Measurements from ENCODE around the gene CFAP221.
"Not testable (repeated sequence)": the region's sequence is repeated elsewhere in the genome, so short reads cannot be mapped to it uniquely, and the experiment has no call there.

Gene CFAP221

GRCh38 chr2:119618725-119619124, 74.5 kb downstream of the CFAP221 start:
- not testable (repeated sequence) for H3K4me3 ChIP-seq (ENCODE audit: low read length); H3K9ac ChIP-seq (ENCODE audit: low read length); H3K4me1 ChIP-seq (ENCODE audit: control insufficient read depth, low read depth, low read length); H3K36me3 ChIP-seq (ENCODE audit: control insufficient read depth, low read depth, low read length); H3K9me3 ChIP-seq (ENCODE audit: control insufficient read depth, low read depth, low read length); H3K27me3 ChIP-seq (ENCODE audit: control insufficient read depth, insufficient read depth, low read length); H3K27ac ChIP-seq (ENCODE audit: low read length)

- no peak overlapping the region for H3K4me3 ChIP-seq (ENCODE audit: low read length)
- H3K36me3 ChIP-seq (ENCODE audit: control insufficient read depth, low read depth, low read length), result no peaks in the 10 kb centered on the region
- H3K27me3 ChIP-seq (ENCODE audit: control insufficient read depth, insufficient read depth, low read length), result no peaks in the 10 kb centered on the region
- no peak overlapping the region for H3K9ac ChIP-seq (ENCODE audit: low read length)
- H3K4me1 ChIP-seq (ENCODE audit: control insufficient read depth, low read depth, low read length), result no peaks in the 10 kb centered on the region
- H3K27ac ChIP-seq (ENCODE audit: low read length), result no peak overlapping the region
- no peaks in the 10 kb centered on the region for H3K9me3 ChIP-seq (ENCODE audit: control insufficient read depth, low read depth, low read length)
Observed at GRCh38 chr2:119625226-119625625, 81.0 kb downstream of the CFAP221 start.

- H3K27ac ChIP-seq (ENCODE audit: low read length), result no peak overlapping the region
- no peaks in the 10 kb centered on the region for H3K4me1 ChIP-seq (ENCODE audit: control insufficient read depth, low read depth, low read length)
- H3K9ac ChIP-seq (ENCODE audit: low read length), result no peak overlapping the region
- H3K4me3 ChIP-seq (ENCODE audit: low read length), result no peak overlapping the region
- no peaks in the 10 kb centered on the region for H3K36me3 ChIP-seq (ENCODE audit: control insufficient read depth, low read depth, low read length)
- no peaks in the 10 kb centered on the region for H3K27me3 ChIP-seq (ENCODE audit: control insufficient read depth, insufficient read depth, low read length)
- H3K9me3 ChIP-seq (ENCODE audit: control insufficient read depth, low read depth, low read length), result no peaks in the 10 kb centered on the region
Observed at GRCh38 chr2:119629323-119629825, 85.1 kb downstream of the CFAP221 start.

- no peak overlapping the region for H3K27ac ChIP-seq (ENCODE audit: low read length)
- H3K27me3 ChIP-seq (ENCODE audit: control insufficient read depth, insufficient read depth, low read length), result no peaks in the 10 kb centered on the region
- H3K9ac ChIP-seq (ENCODE audit: low read length), result no peak overlapping the region
- no peak overlapping the region for H3K4me3 ChIP-seq (ENCODE audit: low read length)
- no peaks in the 10 kb centered on the region for H3K36me3 ChIP-seq (ENCODE audit: control insufficient read depth, low read depth, low read length)
- no peaks in the 10 kb centered on the region for H3K9me3 ChIP-seq (ENCODE audit: control insufficient read depth, low read depth, low read length)
- no peaks in the 10 kb centered on the region for H3K4me1 ChIP-seq (ENCODE audit: control insufficient read depth, low read depth, low read length)
Observed at GRCh38 chr2:119630121-119630520, 85.9 kb downstream of the CFAP221 start.

GRCh38 chr2:119637371-119637770, 93.1 kb downstream of the CFAP221 start:
- H3K27ac ChIP-seq (ENCODE audit: low read length), result no peak overlapping the region
- peaks cover 8% of the 10 kb centered on the region for H3K4me1 ChIP-seq (ENCODE audit: control insufficient read depth, low read depth, low read length)
- H3K4me3 ChIP-seq (ENCODE audit: low read length), result no peak overlapping the region
- H3K36me3 ChIP-seq (ENCODE audit: control insufficient read depth, low read depth, low read length), result no peaks in the 10 kb centered on the region
- no peak overlapping the region for H3K9ac ChIP-seq (ENCODE audit: low read length)
- H3K27me3 ChIP-seq (ENCODE audit: control insufficient read depth, insufficient read depth, low read length), result no peaks in the 10 kb centered on the region
- no peaks in the 10 kb centered on the region for H3K9me3 ChIP-seq (ENCODE audit: control insufficient read depth, low read depth, low read length)

GRCh38 chr2:119638246-119638645, 94.0 kb downstream of the CFAP221 start:
- H3K9me3 ChIP-seq (ENCODE audit: control insufficient read depth, low read depth, low read length), result no peaks in the 10 kb centered on the region
- H3K4me3 ChIP-seq (ENCODE audit: low read length), result no peak overlapping the region
- H3K27ac ChIP-seq (ENCODE audit: low read length), result no peak overlapping the region
- no peaks in the 10 kb centered on the region for H3K36me3 ChIP-seq (ENCODE audit: control insufficient read depth, low read depth, low read length)
- peaks cover 8% of the 10 kb centered on the region for H3K4me1 ChIP-seq (ENCODE audit: control insufficient read depth, low read depth, low read length)
- H3K27me3 ChIP-seq (ENCODE audit: control insufficient read depth, insufficient read depth, low read length), result no peaks in the 10 kb centered on the region
- no peak overlapping the region for H3K9ac ChIP-seq (ENCODE audit: low read length)

GRCh38 chr2:119638685-119639554, 94.7 kb downstream of the CFAP221 start:
- H3K9me3 ChIP-seq (ENCODE audit: control insufficient read depth, low read depth, low read length), result no peaks in the 10 kb centered on the region
- H3K27ac ChIP-seq (ENCODE audit: low read length), result no peak overlapping the region
- H3K36me3 ChIP-seq (ENCODE audit: control insufficient read depth, low read depth, low read length), result no peaks in the 10 kb centered on the region
- no peaks in the 10 kb centered on the region for H3K27me3 ChIP-seq (ENCODE audit: control insufficient read depth, insufficient read depth, low read length)
- H3K9ac ChIP-seq (ENCODE audit: low read length), result no peak overlapping the region
- H3K4me1 ChIP-seq (ENCODE audit: control insufficient read depth, low read depth, low read length), result peaks cover 8% of the 10 kb centered on the region
- H3K4me3 ChIP-seq (ENCODE audit: low read length), result no peak overlapping the region

- Histone ChIP-seq H3K27ac (ENCODE audit: low read length) (no peak overlapping the region), H3K4me1 (ENCODE audit: control insufficient read depth, low read depth, low read length) (peaks cover 8% of the 10 kb centered on the region), H3K36me3 (ENCODE audit: control insufficient read depth, low read depth, low read length) (no peaks in the 10 kb centered on the region), H3K9ac (ENCODE audit: low read length) (no peak overlapping the region), H3K27me3 (ENCODE audit: control insufficient read depth, insufficient read depth, low read length) (no peaks in the 10 kb centered on the region), H3K9me3 (ENCODE audit: control insufficient read depth, low read depth, low read length) (no peaks in the 10 kb centered on the region), H3K4me3 (ENCODE audit: low read length) (no peak overlapping the region)
Observed at GRCh38 chr2:119641562-119642258, 97.5 kb downstream of the CFAP221 start.

GRCh38 chr2:119644186-119644585, 99.9 kb downstream of the CFAP221 start:
- H3K4me1 ChIP-seq (ENCODE audit: control insufficient read depth, low read depth, low read length), result peaks cover 8% of the 10 kb centered on the region
- no peak overlapping the region for H3K27ac ChIP-seq (ENCODE audit: low read length)
- no peak overlapping the region for H3K9ac ChIP-seq (ENCODE audit: low read length)
- H3K4me3 ChIP-seq (ENCODE audit: low read length), result no peak overlapping the region
- no peaks in the 10 kb centered on the region for H3K36me3 ChIP-seq (ENCODE audit: control insufficient read depth, low read depth, low read length)
- H3K27me3 ChIP-seq (ENCODE audit: control insufficient read depth, insufficient read depth, low read length), result no peaks in the 10 kb centered on the region
- no peaks in the 10 kb centered on the region for H3K9me3 ChIP-seq (ENCODE audit: control insufficient read depth, low read depth, low read length)

GRCh38 chr2:119645173-119645855, 101.1 kb downstream of the CFAP221 start:
- Histone ChIP-seq H3K27me3 (ENCODE audit: control insufficient read depth, insufficient read depth, low read length) (no peaks in the 10 kb centered on the region), H3K4me3 (ENCODE audit: low read length) (no peak overlapping the region), H3K27ac (ENCODE audit: low read length) (no peak overlapping the region), H3K9me3 (ENCODE audit: control insufficient read depth, low read depth, low read length) (no peaks in the 10 kb centered on the region), H3K4me1 (ENCODE audit: control insufficient read depth, low read depth, low read length) (peaks cover 4% of the 10 kb centered on the region), H3K9ac (ENCODE audit: low read length) (no peak overlapping the region), H3K36me3 (ENCODE audit: control insufficient read depth, low read depth, low read length) (no peaks in the 10 kb centered on the region)

- no peak overlapping the region for H3K4me3 ChIP-seq (ENCODE audit: low read length)
- peaks cover 4% of the 10 kb centered on the region for H3K4me1 ChIP-seq (ENCODE audit: control insufficient read depth, low read depth, low read length)
- H3K9me3 ChIP-seq (ENCODE audit: control insufficient read depth, low read depth, low read length), result no peaks in the 10 kb centered on the region
Observed at GRCh38 chr2:119646149-119646548, 101.9 kb downstream of the CFAP221 start.

More at GRCh38 chr2:119646149-119646548, 101.9 kb downstream of the CFAP221 start:
- Histone ChIP-seq H3K27me3 (ENCODE audit: control insufficient read depth, insufficient read depth, low read length) (no peaks in the 10 kb centered on the region), H3K9ac (ENCODE audit: low read length) (no peak overlapping the region), H3K36me3 (ENCODE audit: control insufficient read depth, low read depth, low read length) (no peaks in the 10 kb centered on the region), H3K27ac (ENCODE audit: low read length) (no peak overlapping the region)

All from iPS-18a (cell line).